GM18858 (cell line): Measurements from ENCODE around the gene AGO1.
"Not testable (repeated sequence)": the region's sequence is repeated elsewhere in the genome, so short reads cannot be mapped to it uniquely, and the experiment has no call there.

Experiments
- ATAC-seq: cut with Tn5 transposase; IDR thresholded peaks from one replicate; pipeline ENCODE4 v1.9.1; 2021; ENCODE audit not compliant: unreplicated experiment

Gene AGO1

DNA sequence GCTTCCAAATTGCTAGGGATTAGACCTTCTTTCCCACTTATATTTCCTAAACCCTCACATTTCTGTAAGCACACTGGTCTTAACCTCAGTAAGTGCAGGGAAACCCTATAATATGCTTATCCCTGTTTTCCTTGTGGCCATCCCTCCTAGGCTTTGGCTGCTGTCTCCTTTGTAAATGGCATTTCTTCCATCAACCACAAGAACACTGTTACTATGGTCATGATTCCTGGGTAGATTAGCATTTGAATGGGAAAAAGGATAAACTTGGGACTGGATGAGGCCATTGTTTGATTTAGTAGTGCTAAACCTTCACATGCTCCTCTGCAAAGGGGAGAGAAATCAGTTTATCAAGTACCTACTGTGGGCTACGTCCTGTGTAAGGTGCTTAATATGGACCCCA is 31.7 kb downstream of the AGO1 start:
- ATAC-seq: no peak

DNA sequence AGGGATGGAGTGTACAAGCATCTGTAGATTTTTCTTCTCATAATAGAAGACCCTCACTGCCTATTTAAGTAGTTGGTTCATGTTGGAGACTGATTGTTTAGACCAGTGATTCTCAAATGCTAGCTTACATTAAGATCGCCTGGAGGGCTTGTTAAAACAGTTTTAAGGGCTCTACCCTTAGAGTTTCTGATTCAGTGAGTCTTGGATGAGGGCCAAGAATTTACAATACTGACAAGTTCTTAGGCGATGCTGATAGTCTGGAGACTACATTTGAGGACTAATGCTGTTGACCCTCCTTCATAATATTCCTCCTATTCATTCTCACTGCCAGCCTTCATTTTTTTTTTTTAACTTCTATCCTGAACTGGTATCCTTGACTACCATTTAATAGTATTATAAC is 32.7 kb downstream of the AGO1 start:
- no peak for ATAC-seq

- no peak for ATAC-seq
Observed at GRCh38 chr1:35923791-35924221, 40.8 kb downstream of the AGO1 start.

DNA sequence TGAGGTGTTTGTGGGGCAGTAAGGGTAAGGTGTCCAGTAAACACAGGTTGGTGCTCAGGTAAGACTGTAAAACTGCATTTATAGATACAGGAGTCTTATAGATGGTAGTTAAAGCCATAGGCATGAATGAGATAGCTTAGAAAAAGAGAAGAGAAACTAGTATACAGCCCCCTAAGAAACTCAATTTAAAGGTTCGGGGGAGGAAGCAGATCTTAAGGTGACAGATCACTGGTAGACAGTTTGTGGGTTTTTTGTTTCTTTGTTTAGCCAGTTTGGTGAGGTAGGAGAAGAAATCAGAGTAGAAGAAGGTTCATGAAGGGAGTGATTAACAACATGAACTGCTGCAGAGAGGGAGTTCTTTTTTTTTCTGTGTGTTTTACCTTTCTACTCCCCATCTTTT is 41.8 kb downstream of the AGO1 start:
- no peak for ATAC-seq

DNA sequence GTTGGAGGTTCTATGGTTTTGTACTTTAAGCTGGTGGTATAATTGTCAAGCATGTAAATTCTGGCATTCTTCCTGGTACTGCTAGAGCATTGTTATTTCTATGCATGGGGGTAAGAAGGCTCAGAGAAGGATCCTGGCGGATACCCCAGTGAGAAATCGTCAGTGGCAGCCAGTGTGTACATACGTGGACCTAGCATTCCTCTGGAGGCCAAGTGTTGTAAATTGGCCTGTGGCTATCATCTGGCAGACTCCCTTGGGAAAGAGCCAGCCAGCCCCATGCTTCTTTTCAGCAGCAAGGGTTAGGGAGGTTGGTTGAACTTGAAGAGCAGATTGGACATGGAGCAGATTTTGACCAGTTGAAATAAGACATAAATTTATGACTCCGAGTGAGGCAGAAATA is 42.7 kb downstream of the AGO1 start:
- no peak for ATAC-seq

DNA sequence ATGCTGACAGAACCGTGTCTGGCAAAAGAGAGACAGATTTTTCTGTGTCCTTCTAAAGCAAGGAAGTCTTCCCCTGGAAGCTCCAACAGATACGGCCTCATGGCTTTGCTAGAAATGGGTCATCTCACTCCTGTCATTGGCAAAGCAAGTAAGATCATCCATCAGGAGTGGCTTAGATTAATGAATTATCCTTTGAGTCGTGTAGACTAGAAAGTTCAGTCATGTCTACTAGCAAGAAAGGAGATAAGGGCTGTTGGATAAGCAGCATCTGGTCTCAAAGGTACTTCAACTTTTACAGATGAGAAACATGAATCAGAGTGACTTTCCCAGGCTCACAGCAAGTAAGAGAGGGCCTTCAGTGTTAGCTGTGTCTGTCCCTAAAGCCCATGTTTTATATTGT is 44.5 kb downstream of the AGO1 start:
- no peak for ATAC-seq

DNA sequence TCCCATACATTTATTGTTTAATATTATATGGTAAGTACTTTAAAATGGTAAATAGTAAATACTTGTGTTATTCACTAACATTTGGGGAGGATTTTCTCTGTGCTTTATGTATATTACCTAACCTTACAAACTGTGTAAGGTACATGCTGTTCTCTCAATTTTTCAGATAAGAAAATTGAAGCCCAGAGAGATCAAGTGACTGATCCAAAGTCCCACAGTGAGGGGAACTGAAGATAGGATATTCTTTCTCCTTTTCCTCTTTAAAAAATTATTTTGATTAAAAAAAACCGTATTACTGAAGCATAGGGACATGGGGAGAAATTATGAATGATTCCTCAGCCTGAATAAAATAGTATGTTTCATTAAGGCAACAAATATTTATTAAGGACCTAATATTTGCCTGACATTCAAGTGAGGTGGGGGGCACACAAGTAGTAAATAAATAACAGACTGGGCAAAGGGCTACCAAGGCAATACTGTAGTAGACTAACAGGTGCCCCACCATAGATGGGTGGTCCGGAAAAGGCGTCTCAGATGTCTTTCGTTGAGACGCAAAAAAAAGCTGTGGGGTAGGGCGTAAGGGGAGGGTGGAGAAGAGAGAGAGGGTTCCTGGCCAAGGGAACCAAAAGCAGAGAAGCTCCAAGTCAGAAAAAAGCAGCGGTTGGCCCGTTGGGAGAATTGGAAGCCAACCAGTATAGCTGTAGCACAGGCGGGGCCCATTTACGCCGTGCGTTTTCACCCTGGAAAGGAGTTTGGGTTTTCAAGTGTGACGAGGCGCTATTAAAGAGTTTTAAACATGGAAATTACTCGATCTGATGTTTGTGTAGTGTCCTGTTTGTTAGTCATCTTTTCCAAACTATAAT is 47.0 kb downstream of the AGO1 start:
- no peak for ATAC-seq

DNA sequence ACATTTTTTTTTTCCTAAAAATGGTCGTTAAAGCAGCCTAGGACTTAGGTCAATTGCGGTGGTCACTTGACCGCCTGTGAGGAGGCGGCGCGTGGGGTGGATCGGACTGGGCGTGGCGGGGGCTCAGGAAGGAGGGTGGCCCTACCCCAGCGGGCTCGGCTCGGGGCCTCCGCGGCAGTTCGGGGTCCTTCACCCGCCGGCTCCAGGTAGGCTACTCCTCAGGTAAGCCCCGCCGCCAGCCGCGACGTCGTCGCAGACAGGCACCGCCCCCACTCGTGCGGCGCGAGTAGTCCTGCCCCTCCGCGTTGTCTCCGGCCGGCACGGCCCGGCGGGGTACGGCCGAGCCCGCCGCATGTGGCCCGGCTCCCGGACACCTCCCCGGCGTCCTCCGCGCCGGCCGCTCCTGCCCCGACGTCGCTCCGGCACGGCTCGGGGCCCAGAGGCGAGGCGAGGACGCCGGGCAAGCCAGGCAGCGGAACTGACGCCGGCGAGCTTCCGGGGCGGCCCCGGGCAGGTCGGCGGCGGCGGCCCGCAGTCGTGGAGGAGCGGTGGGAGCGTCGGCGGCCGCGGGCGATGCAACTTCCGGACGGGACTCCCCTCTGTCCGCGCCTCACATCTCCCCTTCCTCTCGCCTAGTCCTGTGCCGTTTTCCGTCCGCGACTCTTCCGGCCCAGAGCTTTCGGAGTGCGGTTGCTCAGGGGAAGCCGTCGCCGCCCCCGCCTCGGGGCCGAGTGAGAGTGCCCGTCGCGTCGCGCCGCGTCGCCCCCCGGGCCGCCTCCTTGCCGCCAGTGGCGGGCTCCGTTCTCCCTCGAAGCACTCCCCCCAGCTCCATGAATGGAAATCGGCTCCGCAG is 47.8 kb downstream of the AGO1 start, which contains the start of gene AGO3:
Gene AGO3, plus strand, starts transcription at position 513 of the 853 bp plus-strand sequence. Its CDS starts 322 bp downstream, at position 835.
- peak; percentile 72 for ATAC-seq

GRCh38 chr1:35931446-35932157 is 48.6 kb downstream of the AGO1 start:
- no peak for ATAC-seq

- ATAC-seq: no peak
Observed at GRCh38 chr1:35932158-35932636, 49.2 kb downstream of the AGO1 start.

GRCh38 chr1:35932941-35933340 is 49.9 kb downstream of the AGO1 start:
- ATAC-seq: no peak

GRCh38 chr1:35935442-35936388 is 52.7 kb downstream of the AGO1 start:
- no peak for ATAC-seq

DNA sequence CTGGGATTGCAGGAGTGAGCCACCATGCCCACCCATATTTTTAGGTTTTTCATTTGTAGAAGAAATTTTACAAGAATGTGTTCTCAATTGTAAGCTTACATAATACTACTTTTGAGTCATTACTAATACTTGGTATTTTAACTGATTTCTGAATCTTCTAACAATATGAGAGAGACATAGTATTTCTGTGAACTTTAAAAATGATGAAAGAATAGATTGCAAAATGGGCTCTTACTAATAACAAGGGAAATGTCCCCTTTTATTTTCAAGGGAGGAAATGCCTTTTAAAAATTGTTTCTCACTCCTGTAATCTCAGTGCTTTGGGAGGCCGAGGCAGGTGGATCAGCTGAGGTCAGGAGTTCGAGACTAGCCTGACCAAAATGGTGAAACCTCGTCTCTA is 53.8 kb downstream of the AGO1 start:
- ATAC-seq: no peak

DNA sequence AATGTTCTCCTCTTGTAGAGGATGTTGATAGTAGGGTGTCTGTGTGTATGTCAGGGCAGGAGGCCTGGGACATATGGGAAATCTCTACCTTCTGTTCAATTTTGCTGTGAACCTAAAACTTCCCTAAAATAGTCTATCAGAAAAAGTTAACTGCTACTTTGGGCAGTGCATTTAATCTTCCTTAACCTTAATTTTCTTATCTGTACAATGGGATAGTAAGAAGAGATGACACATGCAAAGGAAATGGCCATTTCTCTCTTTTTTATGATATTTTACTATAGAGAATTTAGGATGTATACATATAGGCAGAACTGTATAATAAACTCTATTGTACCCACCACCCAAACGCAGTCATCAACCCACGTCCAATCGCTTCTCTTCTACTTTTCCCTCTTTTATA is 56.5 kb downstream of the AGO1 start:
- no peak for ATAC-seq

DNA sequence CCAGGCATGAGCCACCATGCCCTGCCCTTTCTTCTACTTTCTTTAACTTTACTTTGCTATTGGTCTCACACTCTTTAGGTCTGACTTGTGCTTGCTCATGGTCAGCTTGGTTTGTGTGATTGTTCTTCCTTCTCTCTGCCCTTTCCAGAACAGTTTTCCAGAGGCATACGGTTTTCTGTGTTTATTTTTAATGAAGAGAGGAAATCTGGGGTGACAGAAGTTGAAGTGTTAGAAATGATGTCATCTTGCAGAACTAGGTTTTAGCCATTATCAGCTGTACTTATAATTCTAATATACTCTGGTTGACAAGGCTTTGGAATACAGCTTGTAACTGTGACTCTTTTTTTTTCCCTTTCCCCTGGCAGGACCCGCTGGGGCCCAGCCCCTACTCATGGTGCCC is 62.3 kb downstream of the AGO1 start:
- ATAC-seq: no peak

DNA sequence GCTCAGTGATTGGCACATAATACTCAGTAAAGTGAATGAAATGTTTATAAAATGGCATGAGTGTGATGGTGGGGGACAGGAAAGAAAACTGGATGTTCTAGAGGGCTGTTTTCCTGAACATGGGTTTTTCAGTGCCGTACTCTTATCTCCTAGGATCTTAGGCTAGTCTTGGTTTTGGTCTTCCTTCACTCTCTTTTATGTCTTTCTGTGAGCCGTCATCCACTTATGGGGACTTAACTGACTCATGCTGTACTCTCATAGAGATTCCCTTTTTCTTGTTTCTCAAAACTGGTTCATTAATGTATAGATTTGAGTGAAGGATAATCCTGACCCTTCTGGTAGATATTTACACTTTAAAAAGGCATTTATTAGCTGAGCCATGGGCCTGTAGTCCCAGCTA is 64.5 kb downstream of the AGO1 start:
- ATAC-seq: no peak

- ATAC-seq: no peak
Observed at GRCh38 chr1:35958558-35958957, 75.5 kb downstream of the AGO1 start.

DNA sequence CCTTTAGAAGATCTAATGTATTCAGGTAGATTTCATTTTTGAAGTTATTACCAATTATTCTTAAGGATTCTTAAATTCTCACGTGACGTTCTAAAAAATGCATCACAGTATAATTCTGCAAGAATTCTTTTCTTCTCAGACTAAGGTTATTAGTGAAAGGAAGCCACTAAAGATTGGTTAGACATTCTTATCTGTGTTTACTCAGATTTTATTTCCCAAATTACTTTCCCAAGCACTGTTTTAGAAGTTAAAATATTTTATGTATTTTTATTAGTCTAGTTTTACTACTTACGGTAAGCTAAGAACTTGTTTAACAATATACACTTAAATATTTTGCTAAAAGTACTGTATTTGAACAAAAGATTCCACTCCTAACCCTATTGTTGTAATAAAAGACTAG is 76.3 kb downstream of the AGO1 start:
- ATAC-seq: no peak

GRCh38 chr1:35962952-35963351 is 79.9 kb downstream of the AGO1 start:
- ATAC-seq: no peak

- not testable (repeated sequence) for ATAC-seq
Observed at GRCh38 chr1:35964277-35964676, 81.3 kb downstream of the AGO1 start.
